Measurements from ENCODE around the gene ULK3.

The ULK3 gene

DNA sequence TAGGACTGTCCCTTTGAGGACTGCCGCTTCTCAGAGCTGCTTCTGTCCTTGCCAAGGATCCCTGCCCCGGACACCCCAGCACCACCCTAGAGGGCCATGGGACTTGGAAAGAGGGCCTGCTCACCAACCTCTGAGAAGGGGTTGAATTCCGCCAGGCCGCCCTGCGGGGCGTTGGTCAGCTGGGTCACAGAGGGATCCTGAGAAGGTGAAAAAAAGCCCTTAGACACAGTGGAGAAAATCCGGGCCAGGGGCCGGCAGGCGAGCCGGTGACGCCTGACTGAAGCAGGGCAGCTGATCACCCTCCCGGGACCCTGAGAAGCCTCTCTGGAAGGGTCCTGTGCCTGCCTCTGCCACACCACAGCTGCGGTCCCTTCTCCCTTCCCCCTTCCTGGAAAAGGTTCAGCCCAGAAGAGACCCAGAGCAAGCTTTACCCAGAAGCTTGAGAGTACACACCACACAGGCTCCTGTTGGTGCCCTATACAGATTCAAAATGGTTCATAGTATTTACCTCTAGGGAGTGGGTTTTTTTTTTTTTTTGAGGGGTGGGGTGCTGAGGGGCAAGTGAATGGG lies 11.6 kb upstream of the ULK3 start:
- DNase-seq (ENCODE audit: low read depth in 1 of 2, low spot score in 1 of 2): no peak
- Histone ChIP-seq H3K27me3 (ENCODE audit: insufficient read depth, poor library complexity, severe bottlenecking) (no peaks in the 10 kb centered on the region), H3K27ac (replicated peaks) (no peak overlapping the region), H3K4me3 (replicated peaks; ENCODE audit: insufficient read depth, low read length) (no peak overlapping the region)
- no peak for TF ChIP-seq GABPA (IDR thresholded peaks at IDR 0.05; ENCODE audit: low read depth)
- TF ChIP-seq, protein P1, sequence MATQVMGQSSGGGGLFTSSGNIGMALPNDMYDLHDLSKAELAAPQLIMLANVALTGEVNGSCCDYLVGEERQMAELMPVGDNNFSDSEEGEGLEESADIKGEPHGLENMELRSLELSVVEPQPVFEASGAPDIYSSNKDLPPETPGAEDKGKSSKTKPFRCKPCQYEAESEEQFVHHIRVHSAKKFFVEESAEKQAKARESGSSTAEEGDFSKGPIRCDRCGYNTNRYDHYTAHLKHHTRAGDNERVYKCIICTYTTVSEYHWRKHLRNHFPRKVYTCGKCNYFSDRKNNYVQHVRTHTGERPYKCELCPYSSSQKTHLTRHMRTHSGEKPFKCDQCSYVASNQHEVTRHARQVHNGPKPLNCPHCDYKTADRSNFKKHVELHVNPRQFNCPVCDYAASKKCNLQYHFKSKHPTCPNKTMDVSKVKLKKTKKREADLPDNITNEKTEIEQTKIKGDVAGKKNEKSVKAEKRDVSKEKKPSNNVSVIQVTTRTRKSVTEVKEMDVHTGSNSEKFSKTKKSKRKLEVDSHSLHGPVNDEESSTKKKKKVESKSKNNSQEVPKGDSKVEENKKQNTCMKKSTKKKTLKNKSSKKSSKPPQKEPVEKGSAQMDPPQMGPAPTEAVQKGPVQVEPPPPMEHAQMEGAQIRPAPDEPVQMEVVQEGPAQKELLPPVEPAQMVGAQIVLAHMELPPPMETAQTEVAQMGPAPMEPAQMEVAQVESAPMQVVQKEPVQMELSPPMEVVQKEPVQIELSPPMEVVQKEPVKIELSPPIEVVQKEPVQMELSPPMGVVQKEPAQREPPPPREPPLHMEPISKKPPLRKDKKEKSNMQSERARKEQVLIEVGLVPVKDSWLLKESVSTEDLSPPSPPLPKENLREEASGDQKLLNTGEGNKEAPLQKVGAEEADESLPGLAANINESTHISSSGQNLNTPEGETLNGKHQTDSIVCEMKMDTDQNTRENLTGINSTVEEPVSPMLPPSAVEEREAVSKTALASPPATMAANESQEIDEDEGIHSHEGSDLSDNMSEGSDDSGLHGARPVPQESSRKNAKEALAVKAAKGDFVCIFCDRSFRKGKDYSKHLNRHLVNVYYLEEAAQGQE (IDR thresholded peaks at IDR 0.05; ENCODE audit: insufficient replicate concordance, low read depth): no peak
- TF ChIP-seq, protein P2, sequence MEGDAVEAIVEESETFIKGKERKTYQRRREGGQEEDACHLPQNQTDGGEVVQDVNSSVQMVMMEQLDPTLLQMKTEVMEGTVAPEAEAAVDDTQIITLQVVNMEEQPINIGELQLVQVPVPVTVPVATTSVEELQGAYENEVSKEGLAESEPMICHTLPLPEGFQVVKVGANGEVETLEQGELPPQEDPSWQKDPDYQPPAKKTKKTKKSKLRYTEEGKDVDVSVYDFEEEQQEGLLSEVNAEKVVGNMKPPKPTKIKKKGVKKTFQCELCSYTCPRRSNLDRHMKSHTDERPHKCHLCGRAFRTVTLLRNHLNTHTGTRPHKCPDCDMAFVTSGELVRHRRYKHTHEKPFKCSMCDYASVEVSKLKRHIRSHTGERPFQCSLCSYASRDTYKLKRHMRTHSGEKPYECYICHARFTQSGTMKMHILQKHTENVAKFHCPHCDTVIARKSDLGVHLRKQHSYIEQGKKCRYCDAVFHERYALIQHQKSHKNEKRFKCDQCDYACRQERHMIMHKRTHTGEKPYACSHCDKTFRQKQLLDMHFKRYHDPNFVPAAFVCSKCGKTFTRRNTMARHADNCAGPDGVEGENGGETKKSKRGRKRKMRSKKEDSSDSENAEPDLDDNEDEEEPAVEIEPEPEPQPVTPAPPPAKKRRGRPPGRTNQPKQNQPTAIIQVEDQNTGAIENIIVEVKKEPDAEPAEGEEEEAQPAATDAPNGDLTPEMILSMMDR (IDR thresholded peaks at IDR 0.05; ENCODE audit: insufficient read depth, low read length): no peak
- TF ChIP-seq POLR2AphosphoS5 (IDR thresholded peaks at IDR 0.05; ENCODE audit: low read depth): no peak
- no peak for TF ChIP-seq SPI1 (IDR thresholded peaks at IDR 0.05; ENCODE audit: borderline replicate concordance, low read depth)

DNA sequence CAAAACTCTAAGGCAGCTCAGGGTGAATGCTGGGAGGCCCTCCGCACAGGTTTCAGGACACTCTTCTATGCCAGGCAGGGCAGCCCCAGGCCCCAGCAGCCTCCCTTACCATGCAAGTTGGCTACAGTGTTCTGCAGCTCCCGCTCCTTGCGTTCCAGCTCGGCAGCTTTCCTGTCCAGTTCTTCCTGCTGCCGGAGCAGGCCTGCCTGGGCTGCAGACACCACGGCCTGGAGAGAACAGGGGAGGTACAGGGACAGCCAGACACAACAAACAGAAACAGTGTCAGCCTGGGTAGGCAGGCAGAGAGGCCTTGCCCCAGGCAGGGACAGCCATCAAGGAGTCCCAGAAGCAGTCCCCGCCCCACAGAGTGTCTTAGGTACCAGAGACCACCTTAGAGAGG lies 9.0 kb upstream of the ULK3 start:
- no peak overlapping the region for H3K4me3 ChIP-seq (replicated peaks; ENCODE audit: insufficient read depth, low read length)
- no peak for DNase-seq (ENCODE audit: low read depth in 1 of 2, low spot score in 1 of 2)
- no peaks in the 10 kb centered on the region for H3K27me3 ChIP-seq (ENCODE audit: insufficient read depth, poor library complexity, severe bottlenecking)
- TF ChIP-seq POLR2AphosphoS5 (IDR thresholded peaks at IDR 0.05; ENCODE audit: low read depth): no peak
- TF ChIP-seq GABPA (IDR thresholded peaks at IDR 0.05; ENCODE audit: low read depth): no peak
- TF ChIP-seq, protein P2 (IDR thresholded peaks at IDR 0.05; ENCODE audit: insufficient read depth, low read length): no peak
- TF ChIP-seq, protein P1 (IDR thresholded peaks at IDR 0.05; ENCODE audit: insufficient replicate concordance, low read depth): no peak
- no peak for TF ChIP-seq SPI1 (IDR thresholded peaks at IDR 0.05; ENCODE audit: borderline replicate concordance, low read depth)
- no peak overlapping the region for H3K27ac ChIP-seq (replicated peaks)

DNA sequence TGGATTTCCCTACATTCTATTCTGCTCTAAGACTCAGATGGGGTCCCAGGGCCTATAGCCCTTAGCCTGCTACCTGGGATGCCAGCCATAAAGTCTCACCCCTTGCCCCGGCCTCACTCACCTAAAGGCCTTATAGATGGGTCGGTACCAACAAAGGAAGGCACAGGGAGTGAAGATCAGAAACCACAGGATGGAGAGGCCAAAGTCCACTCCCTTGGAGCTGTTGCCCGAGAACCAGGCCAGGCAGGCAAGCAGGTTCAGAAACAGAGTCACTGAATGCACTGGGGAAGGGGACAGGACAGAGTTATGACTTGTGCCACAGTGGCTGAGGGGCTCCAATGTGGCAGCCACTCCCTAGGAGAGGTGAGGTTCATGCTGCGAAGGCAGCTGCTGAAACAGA lies 7.4 kb upstream of the ULK3 start:
- DNase-seq (ENCODE audit: low read depth in 1 of 2, low spot score in 1 of 2): no peak
- Histone ChIP-seq H3K27me3 (ENCODE audit: insufficient read depth, poor library complexity, severe bottlenecking) (no peaks in the 10 kb centered on the region), H3K4me3 (replicated peaks; ENCODE audit: insufficient read depth, low read length) (no peak overlapping the region), H3K27ac (replicated peaks) (no peak overlapping the region)
- TF ChIP-seq SPI1 (IDR thresholded peaks at IDR 0.05; ENCODE audit: borderline replicate concordance, low read depth): no peak
- TF ChIP-seq, protein P1 (IDR thresholded peaks at IDR 0.05; ENCODE audit: insufficient replicate concordance, low read depth): no peak
- TF ChIP-seq GABPA (IDR thresholded peaks at IDR 0.05; ENCODE audit: low read depth): no peak
- TF ChIP-seq, protein P2 (IDR thresholded peaks at IDR 0.05; ENCODE audit: insufficient read depth, low read length): no peak
- no peak for TF ChIP-seq POLR2AphosphoS5 (IDR thresholded peaks at IDR 0.05; ENCODE audit: low read depth)
